ENCODE results near the gene PIGZ. TPM values are rescaled to one million over a fixed set of nuclear protein-coding genes. Genes with fewer than 3 reads are reported as not detected.

Gene PIGZ
- total RNA-seq, 1 donor from 2014 or later: 9.5 TPM

DNA sequence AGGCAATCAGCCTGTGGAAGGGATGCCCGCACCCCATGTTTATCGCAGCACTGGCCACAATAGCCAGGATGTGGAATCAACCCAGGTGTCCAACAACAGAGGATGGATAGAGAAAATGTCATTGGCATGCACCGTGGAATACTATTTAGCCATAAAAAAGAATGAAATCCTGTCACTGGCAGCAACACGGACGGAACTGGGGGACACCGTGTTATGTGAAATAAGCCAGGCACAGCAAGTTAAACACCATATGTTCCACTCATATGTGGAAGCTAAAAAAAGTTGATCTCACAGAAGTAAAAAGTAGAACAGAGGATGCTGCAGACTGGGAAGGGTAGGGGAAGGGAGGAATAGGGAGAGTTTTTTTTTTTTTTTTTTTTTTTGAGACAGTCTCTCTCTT lies 45.4 kb upstream of the PIGZ start:
- TF ChIP-seq CTCF (IDR thresholded peaks at IDR 0.05): no peak
- Mint-ChIP-seq H3K4me3 (ENCODE audit: unreplicated experiment) (no peak overlapping the region), H3K36me3 (ENCODE audit: unreplicated experiment) (no peaks in the 10 kb centered on the region), H3K27me3 (ENCODE audit: unreplicated experiment) (peaks cover 4% of the 10 kb centered on the region), H3K9me3 (ENCODE audit: unreplicated experiment) (no peaks in the 10 kb centered on the region), H3K27ac (ENCODE audit: unreplicated experiment) (no peak overlapping the region), H3K4me1 (ENCODE audit: unreplicated experiment) (no peaks in the 10 kb centered on the region)
- DNase-seq (ENCODE audit: extremely low spot score, unreplicated experiment): no peak

DNA sequence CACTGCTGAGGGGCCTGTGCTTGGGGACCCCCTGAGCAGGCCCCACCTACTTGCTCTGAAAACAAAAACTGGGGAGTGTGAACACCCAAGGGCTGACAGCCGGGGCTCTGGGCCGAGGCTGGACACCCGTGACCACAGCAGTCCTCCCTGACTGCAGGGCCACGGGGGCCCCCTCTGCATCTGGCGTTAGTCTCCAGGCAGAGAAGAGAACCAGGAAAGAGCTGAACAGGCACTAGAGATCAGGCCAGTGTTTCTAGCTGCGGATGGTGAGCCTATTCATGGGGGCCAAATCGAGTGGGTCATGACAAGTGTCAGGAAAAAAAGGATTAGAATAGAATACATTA lies 43.9 kb upstream of the PIGZ start:
- no peak for TF ChIP-seq CTCF (IDR thresholded peaks at IDR 0.05)
- no peak for DNase-seq (ENCODE audit: extremely low spot score, unreplicated experiment)
- H3K36me3 Mint-ChIP-seq (ENCODE audit: unreplicated experiment): no peaks in the 10 kb centered on the region
- H3K9me3 Mint-ChIP-seq (ENCODE audit: unreplicated experiment): no peaks in the 10 kb centered on the region
- H3K27me3 Mint-ChIP-seq (ENCODE audit: unreplicated experiment): no peaks in the 10 kb centered on the region
- H3K4me3 Mint-ChIP-seq (ENCODE audit: unreplicated experiment): no peak overlapping the region
- H3K4me1 Mint-ChIP-seq (ENCODE audit: unreplicated experiment): no peaks in the 10 kb centered on the region
- no peak overlapping the region for H3K27ac Mint-ChIP-seq (ENCODE audit: unreplicated experiment)

- Mint-ChIP-seq H3K4me1 (ENCODE audit: unreplicated experiment) (no peaks in the 10 kb centered on the region), H3K27me3 (ENCODE audit: unreplicated experiment) (no peaks in the 10 kb centered on the region), H3K27ac (ENCODE audit: unreplicated experiment) (no peak overlapping the region), H3K36me3 (ENCODE audit: unreplicated experiment) (no peaks in the 10 kb centered on the region), H3K9me3 (ENCODE audit: unreplicated experiment) (no peaks in the 10 kb centered on the region), H3K4me3 (ENCODE audit: unreplicated experiment) (no peak overlapping the region)
- no peak for DNase-seq (ENCODE audit: extremely low spot score, unreplicated experiment)
- TF ChIP-seq CTCF (IDR thresholded peaks at IDR 0.05): no peak
Measured at GRCh38 chr3:197011780-197012539, 43.3 kb upstream of the PIGZ start.

DNA sequence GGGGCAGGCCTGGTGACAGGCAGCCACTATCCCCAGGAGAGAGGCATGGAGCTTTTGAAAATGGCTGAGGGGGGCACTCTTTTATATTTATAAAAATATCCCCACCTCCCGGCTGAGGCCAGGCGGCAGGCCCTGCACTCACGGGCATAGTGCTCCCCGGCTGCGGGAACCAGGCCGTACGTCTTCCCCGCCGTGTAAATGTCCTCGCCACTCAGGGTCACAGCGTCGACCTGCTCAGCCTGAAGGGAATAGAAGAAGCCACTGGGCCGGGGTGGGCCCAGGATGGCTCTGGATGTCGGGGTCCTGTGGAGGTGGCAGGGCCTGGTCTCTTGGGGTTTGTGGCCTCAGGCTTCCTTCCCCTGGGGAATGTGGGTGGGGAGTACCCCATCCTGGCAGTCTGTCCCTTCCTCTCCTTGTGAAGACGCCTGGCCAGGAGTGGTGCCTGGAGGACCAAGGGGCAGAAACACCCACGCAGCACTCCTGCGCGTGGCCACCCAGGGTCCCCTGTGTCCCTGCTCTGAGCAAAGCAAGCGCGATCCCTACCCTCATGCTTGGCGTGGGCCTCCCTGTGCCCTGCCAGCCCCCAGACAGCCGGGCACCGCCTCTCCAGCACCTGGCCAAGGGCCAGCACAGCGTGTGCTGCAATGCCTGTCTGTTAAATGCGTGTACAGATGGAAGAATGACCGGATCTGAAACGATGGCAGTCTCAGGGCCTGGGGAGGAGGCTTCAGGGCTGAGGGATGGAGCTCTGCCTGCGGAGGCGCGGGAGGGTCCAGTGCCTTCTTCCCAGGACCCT lies 42.1 kb upstream of the PIGZ start:
- no peak overlapping the region for H3K27ac Mint-ChIP-seq (ENCODE audit: unreplicated experiment)
- no peaks in the 10 kb centered on the region for H3K4me1 Mint-ChIP-seq (ENCODE audit: unreplicated experiment)
- H3K27me3 Mint-ChIP-seq (ENCODE audit: unreplicated experiment): no peaks in the 10 kb centered on the region
- DNase-seq (ENCODE audit: extremely low spot score, unreplicated experiment): no peak
- H3K36me3 Mint-ChIP-seq (ENCODE audit: unreplicated experiment): no peaks in the 10 kb centered on the region
- H3K4me3 Mint-ChIP-seq (ENCODE audit: unreplicated experiment): no peak overlapping the region
- TF ChIP-seq CTCF (IDR thresholded peaks at IDR 0.05): no peak
- no peaks in the 10 kb centered on the region for H3K9me3 Mint-ChIP-seq (ENCODE audit: unreplicated experiment)

GRCh38 chr3:197009532-197010019 lies 40.9 kb upstream of the PIGZ start:
- Mint-ChIP-seq H3K4me3 (ENCODE audit: unreplicated experiment) (no peak overlapping the region), H3K27me3 (ENCODE audit: unreplicated experiment) (no peaks in the 10 kb centered on the region)

More at GRCh38 chr3:197009532-197010019, 40.9 kb upstream of the PIGZ start:
- Mint-ChIP-seq H3K36me3 (ENCODE audit: unreplicated experiment) (peaks cover 2% of the 10 kb centered on the region), H3K4me1 (ENCODE audit: unreplicated experiment) (no peaks in the 10 kb centered on the region), H3K9me3 (ENCODE audit: unreplicated experiment) (no peaks in the 10 kb centered on the region), H3K27ac (ENCODE audit: unreplicated experiment) (no peak overlapping the region)
- no peak for DNase-seq (ENCODE audit: extremely low spot score, unreplicated experiment)
- TF ChIP-seq CTCF (IDR thresholded peaks at IDR 0.05): no peak

All from osteocyte (in vitro differentiated cells).